ENCODE measurements around the gene RAD51B. TPM values are rescaled to one million over a fixed set of nuclear protein-coding genes. Genes with fewer than 3 reads are reported as not detected.
A peak's percentile ranks its signal among the peaks of the same experiment; 100 is the strongest.

The RAD51B gene
- total and polyA plus RNA-seq, 8 donors, result 10.8 to 18.3 (median 14.1) TPM

DNA sequence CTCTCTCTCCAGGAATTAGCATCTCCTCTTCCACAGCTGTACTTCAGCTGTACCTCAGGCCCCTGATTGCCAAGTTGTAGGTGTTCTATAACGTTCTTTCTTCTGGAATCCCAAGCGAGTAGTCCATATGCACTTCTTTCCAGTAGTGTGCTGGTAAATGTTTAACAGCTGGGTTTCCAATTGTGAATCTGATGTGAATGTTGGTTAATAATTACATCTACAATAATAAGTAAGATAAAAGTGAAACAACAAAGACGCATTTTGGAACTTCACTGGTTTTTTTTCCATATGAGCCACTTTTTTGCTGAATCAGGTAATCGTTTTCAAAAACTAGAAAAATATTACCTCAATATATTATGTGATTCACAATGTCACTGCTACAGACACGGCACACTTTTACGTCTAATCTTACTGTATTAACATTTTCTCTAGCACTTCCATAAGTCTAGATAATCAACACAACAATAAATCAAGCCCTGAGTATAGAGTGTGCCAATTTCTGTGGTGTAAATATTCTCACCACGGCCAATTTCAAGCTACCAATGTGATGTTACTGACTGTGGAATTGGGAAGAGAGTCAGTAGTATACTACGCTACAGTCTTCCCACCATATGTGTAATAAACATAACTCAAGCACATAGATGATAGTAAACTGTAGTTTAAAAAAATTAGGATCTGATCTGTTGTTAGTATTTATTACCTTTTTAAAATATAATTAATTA, 860.3 kb downstream of the RAD51B start:
- H3K36me3 ChIP-seq, result no peaks in the 10 kb centered on the region
- ATAC-seq, result no peak
- TF ChIP-seq, protein P1, sequence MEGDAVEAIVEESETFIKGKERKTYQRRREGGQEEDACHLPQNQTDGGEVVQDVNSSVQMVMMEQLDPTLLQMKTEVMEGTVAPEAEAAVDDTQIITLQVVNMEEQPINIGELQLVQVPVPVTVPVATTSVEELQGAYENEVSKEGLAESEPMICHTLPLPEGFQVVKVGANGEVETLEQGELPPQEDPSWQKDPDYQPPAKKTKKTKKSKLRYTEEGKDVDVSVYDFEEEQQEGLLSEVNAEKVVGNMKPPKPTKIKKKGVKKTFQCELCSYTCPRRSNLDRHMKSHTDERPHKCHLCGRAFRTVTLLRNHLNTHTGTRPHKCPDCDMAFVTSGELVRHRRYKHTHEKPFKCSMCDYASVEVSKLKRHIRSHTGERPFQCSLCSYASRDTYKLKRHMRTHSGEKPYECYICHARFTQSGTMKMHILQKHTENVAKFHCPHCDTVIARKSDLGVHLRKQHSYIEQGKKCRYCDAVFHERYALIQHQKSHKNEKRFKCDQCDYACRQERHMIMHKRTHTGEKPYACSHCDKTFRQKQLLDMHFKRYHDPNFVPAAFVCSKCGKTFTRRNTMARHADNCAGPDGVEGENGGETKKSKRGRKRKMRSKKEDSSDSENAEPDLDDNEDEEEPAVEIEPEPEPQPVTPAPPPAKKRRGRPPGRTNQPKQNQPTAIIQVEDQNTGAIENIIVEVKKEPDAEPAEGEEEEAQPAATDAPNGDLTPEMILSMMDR (IDR thresholded peaks at IDR 0.05), result no peak
- intact Hi-C loops (cut with DNase I), result loop anchor here in 1 of 2 donors (10.0 kb wide), 1 partner anchor 105 kb away; no protein-coding TSS in a partner anchor
- H3K27ac ChIP-seq, result peak overlapping the region in 1 of 2 donors; percentile 97
- H3K4me3 ChIP-seq, result no peak overlapping the region
- H3K4me1 ChIP-seq, result peaks cover 22 to 55% of the 10 kb centered on the region in 2 donors
- no peaks in the 10 kb centered on the region for H3K9me3 ChIP-seq
- no peak for DNase-seq
- no peaks in the 10 kb centered on the region for H3K27me3 ChIP-seq

DNA sequence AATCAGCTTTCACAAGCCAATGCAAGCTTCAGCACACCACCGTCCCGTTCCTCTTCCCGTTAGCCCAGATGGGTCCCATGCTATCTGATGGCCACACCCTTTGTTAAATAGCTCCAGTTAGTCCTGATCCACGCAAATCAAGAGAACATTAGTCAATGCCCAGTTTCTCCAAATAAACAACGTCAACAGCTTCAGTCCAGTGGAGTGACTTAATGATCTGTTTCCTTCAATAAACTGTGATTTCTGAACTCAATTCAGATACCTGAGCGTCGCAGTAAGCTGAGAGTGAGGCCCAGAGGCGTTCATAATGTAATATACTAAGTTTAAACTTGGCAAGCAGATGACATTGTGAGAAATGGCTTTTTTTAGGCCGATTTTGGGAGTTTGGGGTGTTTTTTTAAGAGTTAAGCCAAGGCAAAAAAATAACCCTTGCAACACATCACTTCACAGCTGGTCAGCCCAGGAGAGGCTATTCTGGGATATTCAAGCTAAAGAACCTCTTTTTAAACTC, 861.0 kb downstream of the RAD51B start:
- peak in 1 of 4 donors; percentile 64 for DNase-seq
- no peaks in the 10 kb centered on the region for H3K9me3 ChIP-seq
- no peaks in the 10 kb centered on the region for H3K27me3 ChIP-seq
- no peak for ATAC-seq
- intact Hi-C loops (cut with DNase I), result loop anchor here in 1 of 2 donors (10.0 kb wide), 1 partner anchor 104 kb away; no protein-coding TSS in a partner anchor
- TF ChIP-seq, protein P1 (IDR thresholded peaks at IDR 0.05), result no peak
- peaks cover 22 to 62% of the 10 kb centered on the region in 2 donors for H3K4me1 ChIP-seq
- H3K36me3 ChIP-seq, result no peaks in the 10 kb centered on the region
- H3K27ac ChIP-seq, result peak overlapping the region; percentile 83 to 97
- H3K4me3 ChIP-seq, result no peak overlapping the region

DNA sequence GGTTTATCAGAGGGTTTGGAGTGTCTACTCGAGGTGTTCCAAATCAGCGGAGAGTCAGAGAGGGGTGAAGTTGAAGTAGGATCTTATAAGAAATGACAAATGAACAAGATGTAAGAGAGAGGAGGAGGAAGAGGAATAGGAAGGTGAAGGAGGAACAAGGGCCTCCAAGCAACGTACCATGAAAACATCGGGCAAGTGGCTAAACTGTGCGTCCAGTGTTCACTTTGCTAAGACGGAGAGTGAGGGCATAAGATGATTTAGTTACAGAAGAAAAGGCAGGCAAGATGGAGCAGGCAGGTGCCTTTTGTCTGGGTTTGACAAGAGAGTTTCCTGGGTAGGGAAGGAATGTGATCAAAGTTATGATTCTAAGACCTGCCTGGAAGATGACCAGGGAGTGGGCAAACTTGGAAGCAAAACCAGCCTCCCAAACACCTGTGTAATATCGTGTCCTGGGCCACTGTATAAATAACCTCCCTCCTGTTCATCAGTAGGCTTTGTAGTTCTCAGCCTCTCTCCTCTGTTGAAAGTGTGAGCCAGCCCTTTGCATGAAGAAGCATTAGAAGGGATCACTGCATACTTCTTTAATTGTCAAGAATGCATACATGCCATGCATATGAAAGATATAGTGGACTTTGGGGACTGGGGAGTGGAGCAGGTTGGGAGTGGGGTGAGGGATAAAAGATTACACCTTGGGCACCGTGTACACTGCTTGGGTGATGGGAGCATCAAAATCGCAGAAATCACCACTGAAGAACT, 861.9 kb downstream of the RAD51B start:
- Histone ChIP-seq H3K4me1 (peaks cover 22 to 70% of the 10 kb centered on the region in 2 donors), H3K27ac (peak overlapping the region; percentile 83 to 97), H3K9me3 (no peaks in the 10 kb centered on the region), H3K4me3 (no peak overlapping the region), H3K27me3 (no peaks in the 10 kb centered on the region), H3K36me3 (no peaks in the 10 kb centered on the region)
- ATAC-seq, result no peak
- DNase-seq, result no peak
- intact Hi-C loops (cut with DNase I), result loop anchor here in 1 of 2 donors (10.0 kb wide), 1 partner anchor 103 kb away; no protein-coding TSS in a partner anchor
- TF ChIP-seq, protein P1 (IDR thresholded peaks at IDR 0.05), result no peak

DNA sequence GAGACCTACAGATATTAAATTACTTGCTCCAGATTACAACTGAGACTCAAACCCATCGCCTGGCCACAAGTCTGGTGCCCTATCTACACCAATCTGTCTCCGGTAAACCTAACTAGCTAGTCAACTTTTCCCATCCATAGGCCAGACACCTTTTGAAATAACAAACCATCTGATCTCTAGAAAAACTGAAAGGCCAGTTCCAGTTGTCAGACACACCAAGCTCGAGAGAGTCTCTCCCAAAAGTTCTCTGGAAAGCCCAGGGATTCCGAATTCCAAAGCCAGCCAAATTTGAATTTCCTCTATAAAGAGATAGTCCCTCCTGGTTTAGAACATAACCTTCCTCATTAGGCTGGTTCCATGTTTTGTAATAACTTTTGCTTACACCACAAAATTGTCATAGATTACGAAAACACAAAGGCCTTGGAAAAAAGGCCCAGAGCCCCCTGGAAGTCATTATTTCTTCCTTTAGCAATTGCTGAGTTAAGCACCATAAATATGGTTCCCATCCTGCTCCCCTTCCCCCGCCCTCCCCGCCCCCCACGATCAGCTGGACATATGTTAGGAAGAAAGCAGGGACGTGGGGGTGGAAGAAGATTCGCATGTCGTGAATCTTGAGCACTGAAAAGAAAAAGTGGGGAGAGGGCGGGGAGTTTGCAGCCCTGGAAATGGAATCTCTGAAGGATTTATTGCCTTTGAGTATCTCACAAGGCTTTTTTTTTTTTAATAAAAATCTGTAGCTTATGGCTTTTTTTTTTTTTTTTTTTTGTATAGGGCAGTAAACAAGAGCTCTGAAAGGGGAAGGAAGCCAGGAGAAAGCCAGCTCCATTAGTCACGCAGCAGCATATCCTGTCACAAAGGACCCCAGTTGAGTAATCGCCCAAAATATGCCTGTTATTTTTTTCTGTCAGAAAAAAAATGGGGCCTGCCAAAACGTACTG, 862.9 kb downstream of the RAD51B start:
- peak overlapping the region; percentile 83 to 97 for H3K27ac ChIP-seq
- ATAC-seq (peak; percentile 63), DNase-seq (peak in 3 of 4 donors; percentile 60 to 88 (median 72))
- TF ChIP-seq, protein P1 (IDR thresholded peaks at IDR 0.05), result no peak
- no peak overlapping the region for H3K4me3 ChIP-seq
- H3K36me3 ChIP-seq, result no peaks in the 10 kb centered on the region
- no peaks in the 10 kb centered on the region for H3K27me3 ChIP-seq
- no peaks in the 10 kb centered on the region for H3K9me3 ChIP-seq
- peaks cover 19 to 70% of the 10 kb centered on the region in 2 donors for H3K4me1 ChIP-seq
- intact Hi-C loops (cut with DNase I), result loop anchor here in 1 of 2 donors (10.0 kb wide), 1 partner anchor 102 kb away; no protein-coding TSS in a partner anchor

Data from left lung (tissue), 10 donors.